ENCODE measurements around the gene TNFAIP3.

DNA sequence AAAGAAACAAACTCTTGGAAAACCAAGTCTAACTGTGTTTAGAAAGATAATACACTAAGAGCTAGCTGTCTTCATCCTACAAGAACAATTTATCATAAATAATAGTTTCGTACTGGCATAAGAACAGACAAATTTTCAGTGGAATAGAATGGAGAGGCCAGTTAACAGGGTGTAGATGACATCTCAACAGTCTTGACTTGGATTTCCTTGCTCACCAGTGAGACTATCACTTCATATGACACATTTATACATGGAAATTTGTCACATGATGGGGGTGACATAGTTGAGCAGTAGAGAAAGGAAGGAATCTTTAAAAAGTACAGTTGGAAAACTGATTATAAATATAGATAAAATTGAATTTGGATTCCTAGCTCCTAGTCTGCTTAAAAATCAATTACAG, 35.6 kb downstream of the TNFAIP3 start:
- TF ChIP-seq POLR2A (IDR thresholded peaks at IDR 0.05; ENCODE audit: low read length) (no peak), GATA1 (IDR thresholded peaks at IDR 0.05; ENCODE audit: low read depth, low read length) (no peak)

All from erythroblast (primary cell).